HepG2 (cell line): ENCODE results near the gene GATC. TPM values are rescaled to one million over a fixed set of nuclear protein-coding genes. Genes with fewer than 3 reads are reported as not detected.
A peak's percentile ranks its signal among the peaks of the same experiment; 100 is the strongest.

Experiments used
- AGO1 ChIP-seq: fragments of 200-400 bp; formaldehyde crosslinking; IDR thresholded peaks from 2 replicates; pipeline ENCODE4 v1.6.1; 2017; ENCODE audit warnings: mild to moderate bottlenecking, low read depth, low read length, moderate library complexity; ENCODE audit not compliant: poor library complexity, severe bottlenecking
- CSRNP1 ChIP-seq: sonication (generic); formaldehyde crosslinking; IDR thresholded peaks from 2 replicates; pipeline ENCODE4 v1.8.1; 2023; ENCODE audit warnings: mild to moderate bottlenecking, missing genetic modification reagents
- ELF3 ChIP-seq: IDR thresholded peaks from 2 replicates; pipeline ENCODE4 v1.6.1; 2016; ENCODE audit warnings: missing genetic modification reagents, missing compliant biosample characterization
- FOSL2 ChIP-seq: sonication (generic); formaldehyde crosslinking; IDR thresholded peaks from 2 replicates; pipeline ENCODE4 v1.4.0; 2020; ENCODE audit warnings: missing genetic modification reagents
- FOXC1 ChIP-seq: sonication (generic); formaldehyde crosslinking; IDR thresholded peaks from 2 replicates; pipeline ENCODE4 v1.8.0; 2022; ENCODE audit warnings: mild to moderate bottlenecking, missing genetic modification reagents, borderline replicate concordance
- KAT8 ChIP-seq: IDR thresholded peaks from 2 replicates; pipeline ENCODE4 v1.6.1; 2016; ENCODE audit warnings: missing genetic modification reagents, missing compliant biosample characterization
- PAF1 ChIP-seq: IDR thresholded peaks from 2 replicates; pipeline ENCODE4 v1.6.1; 2016; ENCODE audit warnings: missing genetic modification reagents, missing compliant biosample characterization
- POLR2G ChIP-seq: fragments of 200-400 bp; formaldehyde crosslinking; IDR thresholded peaks from 2 replicates; pipeline ENCODE4 v1.6.1; 2018; ENCODE audit warnings: mild to moderate bottlenecking, low read depth, low read length, moderate library complexity
- ZC3H4 ChIP-seq: sonication (generic); formaldehyde crosslinking; IDR thresholded peaks from 2 replicates; pipeline ENCODE4 v1.4.0; 2020; ENCODE audit warnings: missing genetic modification reagents, borderline replicate concordance
- ZGPAT ChIP-seq: IDR thresholded peaks from 2 replicates; pipeline ENCODE4 v1.6.1; 2016; ENCODE audit warnings: mild to moderate bottlenecking
- ZNF251 ChIP-seq: sonication (generic); formaldehyde crosslinking; IDR thresholded peaks from 2 replicates; pipeline ENCODE4 v1.9.0; 2021; ENCODE audit warnings: mild to moderate bottlenecking, missing genetic modification reagents
- ZNF772 ChIP-seq: sonication (generic); formaldehyde crosslinking; IDR thresholded peaks from 2 replicates; pipeline ENCODE4 v1.5.0; 2020; ENCODE audit warnings: mild to moderate bottlenecking, missing genetic modification reagents
- ZNF773 ChIP-seq: sonication (generic); formaldehyde crosslinking; IDR thresholded peaks from 2 replicates; pipeline ENCODE4 v1.4.0; 2020; ENCODE audit warnings: missing genetic modification reagents, borderline replicate concordance
- polyA plus RNA-seq, 8 experiments: library from polyadenylated mRNA; depleted of rRNA in 3 of 8; stranded (reverse) in 7 of 8; unstranded in 1 of 8; fragments of >200 nt; fragmentation: Illumina TruSeq in 4 of 8; extraction: Trizol in 4 of 8; gene quantifications; 2 replicates each; pipeline versions ENCODE4 v1.2.1 to v1.2.3, GENCODE V29; 2011 to 2016; ENCODE audit warnings: low read depth in 4 of 8, missing spikeins in 1 of 8, mixed read lengths in 1 of 8; ENCODE audit not compliant: insufficient read depth in 1 of 8
- total RNA-seq, 5 experiments: library from RNA; depleted of rRNA; stranded (reverse); fragments of >200 nt; fragmentation: Illumina TruSeq; extraction: Trizol; gene quantifications; 2 replicates each; pipeline ENCODE4 v1.2.3, GENCODE V29; 2016; ENCODE audit warnings: low read depth in 1 of 5
- TF ChIP-seq, protein P1 (sequence below): sonication (generic); formaldehyde crosslinking; IDR thresholded peaks from 2 replicates; pipeline ENCODE4 v1.5.1; 2020; ENCODE audit warnings: missing genetic modification reagents, mild to moderate bottlenecking, borderline replicate concordance
- TF ChIP-seq, protein P2 (sequence below): sonication (generic); formaldehyde crosslinking; IDR thresholded peaks from 2 replicates; pipeline ENCODE4 v1.4.0; 2020; ENCODE audit warnings: mild to moderate bottlenecking, missing genetic modification reagents, borderline replicate concordance
- TF ChIP-seq, protein P3 (sequence below): sonication (generic); formaldehyde crosslinking; IDR thresholded peaks from 2 replicates; pipeline ENCODE4 v1.4.0; 2020; ENCODE audit warnings: missing genetic modification reagents

The GATC gene
- total and polyA plus RNA-seq, 2 of the 13 experiments (the other 11 are each of a cell fraction or from before 2014, with no cell fraction given): 17.7 to 29.7 TPM

GRCh38 chr12:120469450-120470149, 23.4 kb downstream of the GATC start, which contains the start of gene SRSF9 (continued):
- TF ChIP-seq, protein P1, sequence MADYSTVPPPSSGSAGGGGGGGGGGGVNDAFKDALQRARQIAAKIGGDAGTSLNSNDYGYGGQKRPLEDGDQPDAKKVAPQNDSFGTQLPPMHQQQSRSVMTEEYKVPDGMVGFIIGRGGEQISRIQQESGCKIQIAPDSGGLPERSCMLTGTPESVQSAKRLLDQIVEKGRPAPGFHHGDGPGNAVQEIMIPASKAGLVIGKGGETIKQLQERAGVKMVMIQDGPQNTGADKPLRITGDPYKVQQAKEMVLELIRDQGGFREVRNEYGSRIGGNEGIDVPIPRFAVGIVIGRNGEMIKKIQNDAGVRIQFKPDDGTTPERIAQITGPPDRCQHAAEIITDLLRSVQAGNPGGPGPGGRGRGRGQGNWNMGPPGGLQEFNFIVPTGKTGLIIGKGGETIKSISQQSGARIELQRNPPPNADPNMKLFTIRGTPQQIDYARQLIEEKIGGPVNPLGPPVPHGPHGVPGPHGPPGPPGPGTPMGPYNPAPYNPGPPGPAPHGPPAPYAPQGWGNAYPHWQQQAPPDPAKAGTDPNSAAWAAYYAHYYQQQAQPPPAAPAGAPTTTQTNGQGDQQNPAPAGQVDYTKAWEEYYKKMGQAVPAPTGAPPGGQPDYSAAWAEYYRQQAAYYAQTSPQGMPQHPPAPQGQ (CRISPR knock-in tag): no peak
- TF ChIP-seq ZGPAT (CRISPR knock-in tag) (peak; percentile 79), ZNF251 (CRISPR knock-in tag) (no peak), ELF3 (CRISPR knock-in tag) (peak; percentile 62), ZNF773 (peak; percentile 75; the same call in 1 of the 2 replicates), PAF1 (CRISPR knock-in tag) (no peak), ZC3H4 (CRISPR knock-in tag) (no peak), FOXC1 (CRISPR knock-in tag) (peak; percentile 61; the same call in 1 of the 2 replicates), CSRNP1 (peak; percentile 85; the same call in 1 of the 2 replicates), KAT8 (CRISPR knock-in tag) (peak; percentile 84), AGO1 (no peak), POLR2G (peak; percentile 91), ZNF772 (CRISPR knock-in tag) (peak; percentile 80; the same call in 1 of the 2 replicates), FOSL2 (CRISPR knock-in tag) (no peak)
- TF ChIP-seq, protein P2, sequence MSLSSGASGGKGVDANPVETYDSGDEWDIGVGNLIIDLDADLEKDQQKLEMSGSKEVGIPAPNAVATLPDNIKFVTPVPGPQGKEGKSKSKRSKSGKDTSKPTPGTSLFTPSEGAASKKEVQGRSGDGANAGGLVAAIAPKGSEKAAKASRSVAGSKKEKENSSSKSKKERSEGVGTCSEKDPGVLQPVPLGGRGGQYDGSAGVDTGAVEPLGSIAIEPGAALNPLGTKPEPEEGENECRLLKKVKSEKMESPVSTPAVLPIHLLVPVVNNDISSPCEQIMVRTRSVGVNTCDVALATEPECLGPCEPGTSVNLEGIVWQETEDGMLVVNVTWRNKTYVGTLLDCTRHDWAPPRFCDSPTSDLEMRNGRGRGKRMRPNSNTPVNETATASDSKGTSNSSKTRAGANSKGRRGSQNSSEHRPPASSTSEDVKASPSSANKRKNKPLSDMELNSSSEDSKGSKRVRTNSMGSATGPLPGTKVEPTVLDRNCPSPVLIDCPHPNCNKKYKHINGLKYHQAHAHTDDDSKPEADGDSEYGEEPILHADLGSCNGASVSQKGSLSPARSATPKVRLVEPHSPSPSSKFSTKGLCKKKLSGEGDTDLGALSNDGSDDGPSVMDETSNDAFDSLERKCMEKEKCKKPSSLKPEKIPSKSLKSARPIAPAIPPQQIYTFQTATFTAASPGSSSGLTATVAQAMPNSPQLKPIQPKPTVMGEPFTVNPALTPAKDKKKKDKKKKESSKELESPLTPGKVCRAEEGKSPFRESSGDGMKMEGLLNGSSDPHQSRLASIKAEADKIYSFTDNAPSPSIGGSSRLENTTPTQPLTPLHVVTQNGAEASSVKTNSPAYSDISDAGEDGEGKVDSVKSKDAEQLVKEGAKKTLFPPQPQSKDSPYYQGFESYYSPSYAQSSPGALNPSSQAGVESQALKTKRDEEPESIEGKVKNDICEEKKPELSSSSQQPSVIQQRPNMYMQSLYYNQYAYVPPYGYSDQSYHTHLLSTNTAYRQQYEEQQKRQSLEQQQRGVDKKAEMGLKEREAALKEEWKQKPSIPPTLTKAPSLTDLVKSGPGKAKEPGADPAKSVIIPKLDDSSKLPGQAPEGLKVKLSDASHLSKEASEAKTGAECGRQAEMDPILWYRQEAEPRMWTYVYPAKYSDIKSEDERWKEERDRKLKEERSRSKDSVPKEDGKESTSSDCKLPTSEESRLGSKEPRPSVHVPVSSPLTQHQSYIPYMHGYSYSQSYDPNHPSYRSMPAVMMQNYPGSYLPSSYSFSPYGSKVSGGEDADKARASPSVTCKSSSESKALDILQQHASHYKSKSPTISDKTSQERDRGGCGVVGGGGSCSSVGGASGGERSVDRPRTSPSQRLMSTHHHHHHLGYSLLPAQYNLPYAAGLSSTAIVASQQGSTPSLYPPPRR (CRISPR knock-in tag): peak; percentile 48; the same call in 1 of the 2 replicates
- TF ChIP-seq, protein P3, sequence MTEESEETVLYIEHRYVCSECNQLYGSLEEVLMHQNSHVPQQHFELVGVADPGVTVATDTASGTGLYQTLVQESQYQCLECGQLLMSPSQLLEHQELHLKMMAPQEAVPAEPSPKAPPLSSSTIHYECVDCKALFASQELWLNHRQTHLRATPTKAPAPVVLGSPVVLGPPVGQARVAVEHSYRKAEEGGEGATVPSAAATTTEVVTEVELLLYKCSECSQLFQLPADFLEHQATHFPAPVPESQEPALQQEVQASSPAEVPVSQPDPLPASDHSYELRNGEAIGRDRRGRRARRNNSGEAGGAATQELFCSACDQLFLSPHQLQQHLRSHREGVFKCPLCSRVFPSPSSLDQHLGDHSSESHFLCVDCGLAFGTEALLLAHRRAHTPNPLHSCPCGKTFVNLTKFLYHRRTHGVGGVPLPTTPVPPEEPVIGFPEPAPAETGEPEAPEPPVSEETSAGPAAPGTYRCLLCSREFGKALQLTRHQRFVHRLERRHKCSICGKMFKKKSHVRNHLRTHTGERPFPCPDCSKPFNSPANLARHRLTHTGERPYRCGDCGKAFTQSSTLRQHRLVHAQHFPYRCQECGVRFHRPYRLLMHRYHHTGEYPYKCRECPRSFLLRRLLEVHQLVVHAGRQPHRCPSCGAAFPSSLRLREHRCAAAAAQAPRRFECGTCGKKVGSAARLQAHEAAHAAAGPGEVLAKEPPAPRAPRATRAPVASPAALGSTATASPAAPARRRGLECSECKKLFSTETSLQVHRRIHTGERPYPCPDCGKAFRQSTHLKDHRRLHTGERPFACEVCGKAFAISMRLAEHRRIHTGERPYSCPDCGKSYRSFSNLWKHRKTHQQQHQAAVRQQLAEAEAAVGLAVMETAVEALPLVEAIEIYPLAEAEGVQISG (CRISPR knock-in tag): peak; percentile 91
